ENCODE measurements around the gene DMC1.
"Not testable (repeated sequence)": the region's sequence is repeated elsewhere in the genome, so short reads cannot be mapped to it uniquely, and the experiment has no call there.

Gene DMC1, protein sequence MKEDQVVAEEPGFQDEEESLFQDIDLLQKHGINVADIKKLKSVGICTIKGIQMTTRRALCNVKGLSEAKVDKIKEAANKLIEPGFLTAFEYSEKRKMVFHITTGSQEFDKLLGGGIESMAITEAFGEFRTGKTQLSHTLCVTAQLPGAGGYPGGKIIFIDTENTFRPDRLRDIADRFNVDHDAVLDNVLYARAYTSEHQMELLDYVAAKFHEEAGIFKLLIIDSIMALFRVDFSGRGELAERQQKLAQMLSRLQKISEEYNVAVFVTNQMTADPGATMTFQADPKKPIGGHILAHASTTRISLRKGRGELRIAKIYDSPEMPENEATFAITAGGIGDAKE

DNA sequence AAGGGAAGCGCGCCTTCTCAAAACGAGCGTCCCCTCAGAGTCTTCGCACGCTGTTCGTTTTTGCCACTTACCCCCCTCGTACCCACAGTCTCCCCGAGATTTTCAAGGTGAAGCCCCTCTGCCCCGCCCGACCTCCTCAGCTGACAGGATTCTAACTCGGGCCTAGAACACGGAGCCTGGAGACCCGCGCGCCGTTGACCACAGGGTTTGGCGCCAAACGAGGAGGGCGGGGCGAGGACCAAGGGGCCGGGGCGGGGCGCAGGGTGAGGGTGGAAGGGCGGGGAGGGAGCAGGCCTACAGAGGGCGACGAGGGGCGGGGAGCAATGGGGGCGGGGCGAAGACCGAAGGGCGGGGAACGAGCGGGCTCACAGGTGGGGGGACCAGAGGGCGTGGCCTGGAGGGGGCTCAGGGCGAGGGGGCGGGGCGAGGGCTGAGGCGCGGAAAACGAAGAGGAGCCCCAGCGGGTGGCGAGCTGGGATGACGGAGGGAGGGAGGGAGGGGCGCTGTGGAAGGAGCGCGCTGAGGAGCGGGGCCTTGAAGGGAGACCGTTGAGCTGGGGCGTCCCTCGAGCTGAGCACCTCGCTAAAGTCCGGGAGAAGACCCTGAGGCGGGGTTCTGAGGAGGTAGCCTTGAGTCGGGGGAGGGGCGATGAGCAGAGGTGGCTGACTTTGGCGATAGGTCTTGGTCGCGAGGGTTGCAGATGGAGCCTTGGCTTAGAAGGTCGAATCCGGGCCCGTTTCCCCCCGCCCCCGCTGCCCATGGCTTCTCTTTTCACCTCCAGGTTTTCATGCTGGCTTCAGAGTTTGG is at the start of gene DMC1:
Gene DMC1, minus strand, starts transcription at position 212 of the 807 bp plus-strand sequence. CDS start 1,927 bp downstream, outside the sequence.
- peak; percentile 93 to 98 (median 95) for DNase-seq (ENCODE audit: low read depth in 3 of 3, low spot score in 1 of 3)

DNA sequence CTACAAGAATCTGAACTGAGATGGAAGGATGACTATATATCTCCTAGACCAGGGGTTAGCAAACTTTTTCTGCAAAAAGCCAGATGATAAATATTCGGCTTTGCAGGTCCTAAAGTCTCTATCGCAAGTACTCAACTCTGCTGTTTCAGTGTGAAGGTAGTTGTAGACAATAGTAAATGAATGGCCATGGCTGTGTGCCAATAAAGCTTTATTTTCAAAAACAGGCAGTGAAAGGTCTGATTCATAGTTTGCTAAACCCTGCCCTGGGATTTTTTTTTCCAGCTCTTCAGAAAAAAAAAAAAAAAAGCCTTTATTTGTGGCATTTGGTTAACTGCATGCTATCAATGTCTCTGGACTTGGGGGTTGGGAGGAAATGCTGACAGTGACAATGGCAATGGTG is 48.7 kb upstream of the DMC1 start:
- no peak for DNase-seq (ENCODE audit: low read depth in 3 of 3, low spot score in 1 of 3)

DNA sequence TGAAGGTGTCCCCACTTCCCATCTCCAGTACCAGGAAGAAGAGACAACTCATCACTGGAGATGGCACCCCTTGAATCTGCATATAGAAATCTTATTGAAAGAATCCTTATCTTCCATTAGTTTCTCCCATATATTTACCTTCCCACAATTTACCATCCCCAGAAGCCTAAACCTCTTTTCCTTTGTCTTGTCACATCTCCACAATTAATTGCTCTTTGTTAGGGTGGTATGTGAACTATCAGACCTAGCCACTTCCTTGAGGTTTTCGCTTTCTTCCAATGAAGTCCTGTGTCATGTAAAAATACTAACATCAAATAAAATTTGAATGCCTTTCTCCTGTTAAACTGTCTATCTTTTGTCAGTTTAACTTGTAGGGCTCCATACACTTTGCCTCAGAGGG is 48.3 kb upstream of the DMC1 start:
- no peak for DNase-seq (ENCODE audit: low read depth in 3 of 3, low spot score in 1 of 3)

DNA sequence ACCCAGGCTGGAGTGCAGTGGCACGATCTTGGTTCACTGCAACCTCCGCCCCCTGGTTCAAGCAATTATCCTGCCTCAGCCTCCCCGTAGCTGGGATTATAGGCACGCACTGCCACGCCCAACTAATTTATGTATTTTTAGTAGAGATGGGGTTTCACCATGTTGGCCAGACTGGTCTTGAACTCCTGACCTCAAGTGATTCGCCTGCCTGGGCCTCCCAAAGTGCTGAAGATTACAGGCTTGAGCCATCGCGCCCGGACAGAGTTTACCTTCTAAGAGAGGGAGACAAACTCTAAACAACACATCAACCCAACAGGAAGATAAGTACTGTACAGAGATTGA is 45.1 kb upstream of the DMC1 start:
- DNase-seq (ENCODE audit: low read depth in 3 of 3, low spot score in 1 of 3): not testable (repeated sequence)

DNA sequence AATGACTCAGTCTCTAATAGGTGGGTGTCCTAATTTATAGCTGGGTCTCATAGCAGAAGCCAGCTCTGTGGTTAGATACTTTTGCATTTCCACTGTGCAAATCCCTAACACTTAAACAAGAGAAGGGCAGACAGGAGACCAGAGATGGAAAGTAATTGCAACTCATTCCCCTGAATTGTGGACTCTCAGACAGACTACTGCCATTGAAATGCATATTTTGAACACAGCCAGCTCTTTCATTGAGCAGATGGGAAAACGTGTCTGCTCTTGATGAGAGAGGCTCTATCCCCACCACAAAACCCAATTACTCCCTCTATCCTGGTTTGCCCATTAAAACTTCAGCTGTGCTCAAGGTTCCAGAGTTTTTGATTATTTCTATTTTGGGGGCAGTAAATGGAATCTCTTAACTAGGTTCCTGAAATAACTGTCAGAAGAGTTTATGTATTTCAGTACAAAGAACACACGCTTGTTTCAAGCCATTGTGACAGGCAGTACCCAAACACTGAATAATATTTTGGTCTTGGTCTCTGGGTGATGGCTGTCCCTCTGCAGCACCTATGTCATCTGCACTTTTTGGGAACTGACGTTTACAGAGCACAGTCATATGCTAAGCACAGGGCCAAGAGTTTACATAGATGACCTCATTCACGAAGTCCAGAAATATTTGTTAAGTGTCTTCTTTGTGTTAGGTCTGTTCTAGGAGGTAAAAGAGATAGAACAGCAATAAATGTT is 44.5 kb upstream of the DMC1 start:
- DNase-seq (ENCODE audit: low read depth in 3 of 3, low spot score in 1 of 3): no peak

DNA sequence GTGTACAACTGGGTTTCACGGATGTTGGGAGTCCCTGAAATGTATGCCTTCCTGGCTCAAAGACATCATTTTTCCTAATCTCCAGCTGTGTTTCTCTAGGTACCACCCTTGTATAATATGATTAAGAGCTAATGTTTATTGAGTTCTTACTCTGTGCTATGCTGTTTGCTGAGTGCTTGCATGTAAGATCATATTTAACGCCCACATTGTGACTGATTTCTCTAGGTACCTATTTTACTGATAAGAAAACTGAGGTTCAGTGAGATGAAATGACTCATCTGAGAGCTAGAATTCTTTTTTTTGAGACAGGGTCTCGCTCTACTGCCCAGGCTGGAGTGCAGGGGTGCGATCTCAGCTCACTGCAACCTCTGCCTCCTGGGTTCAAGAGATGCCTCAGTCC is 43.6 kb upstream of the DMC1 start:
- DNase-seq (ENCODE audit: low read depth in 3 of 3, low spot score in 1 of 3): no peak

DNA sequence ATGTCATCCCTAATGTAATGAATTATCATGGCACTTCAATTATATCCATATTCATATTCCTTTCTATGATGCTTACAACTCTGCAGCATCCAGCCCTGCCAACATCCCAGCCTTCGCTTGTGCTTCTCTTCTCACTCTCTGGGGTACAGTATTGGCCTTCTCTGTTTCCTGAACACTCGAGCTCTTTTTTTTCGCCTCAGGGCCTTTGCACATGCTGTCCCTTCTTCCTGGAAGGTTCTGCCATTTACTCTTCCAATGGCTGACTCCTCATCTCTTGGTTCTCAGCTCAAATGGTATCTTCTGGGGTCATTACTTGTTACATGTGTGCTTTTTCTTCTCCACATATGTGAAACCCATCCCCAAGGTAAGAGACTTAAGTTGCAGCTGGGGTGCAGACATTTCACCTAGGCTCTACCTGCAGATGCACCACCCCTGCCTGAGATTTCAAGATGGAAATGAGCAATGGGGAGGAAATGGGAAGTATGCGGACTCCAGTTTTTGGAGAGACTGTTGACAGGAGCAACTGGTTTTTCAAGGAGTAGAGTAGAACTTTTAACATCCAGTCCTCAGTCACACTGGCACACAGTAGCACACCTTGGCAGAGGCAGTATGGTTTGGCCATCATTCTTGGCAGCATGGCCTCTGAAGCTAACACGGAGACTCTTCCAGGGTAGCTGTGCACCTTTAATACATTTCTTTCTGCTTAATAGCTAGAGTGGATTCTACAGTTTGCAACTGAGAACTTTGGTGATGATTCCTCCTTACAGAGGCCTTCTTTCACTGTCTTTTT is 42.4 kb upstream of the DMC1 start:
- no peak for DNase-seq (ENCODE audit: low read depth in 3 of 3, low spot score in 1 of 3)

DNA sequence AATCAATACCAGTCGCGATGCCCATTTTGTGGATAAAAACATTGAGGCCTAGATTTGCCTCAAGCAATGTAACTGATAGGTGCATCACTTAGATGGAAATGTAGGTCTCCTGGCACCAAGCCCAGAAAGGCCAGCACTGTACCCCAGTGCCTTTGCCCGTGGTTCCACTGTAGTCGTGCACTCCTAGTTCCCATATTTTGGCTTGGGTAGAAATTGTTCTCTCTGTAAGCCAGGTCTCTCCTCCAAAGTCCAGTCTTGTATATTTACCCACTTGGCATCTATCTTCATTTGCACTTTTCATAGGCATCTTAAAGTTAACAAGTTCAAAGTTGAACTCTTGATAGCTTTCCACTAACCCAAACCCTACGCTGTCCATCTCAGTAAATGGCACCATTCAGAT is 41.6 kb upstream of the DMC1 start:
- no peak for DNase-seq (ENCODE audit: low read depth in 3 of 3, low spot score in 1 of 3)

DNA sequence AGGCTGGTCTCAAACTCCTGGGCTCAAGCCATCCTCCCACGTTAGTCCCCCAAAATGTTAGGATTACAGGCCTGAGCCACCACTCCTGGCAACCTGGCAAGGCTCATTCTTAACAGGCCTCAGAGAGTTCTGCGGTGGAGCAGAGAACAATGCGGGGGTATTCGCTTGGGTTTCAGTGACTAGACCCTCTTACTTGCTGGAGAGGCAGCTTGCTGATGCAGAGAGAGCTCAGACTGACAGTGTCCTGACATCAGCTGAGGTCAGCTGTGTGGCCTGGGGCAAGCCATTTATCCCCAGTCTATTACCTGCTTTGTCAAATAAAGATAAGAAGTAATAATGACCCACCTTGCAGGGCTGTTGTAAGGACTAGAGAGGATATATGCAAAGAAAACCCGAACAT is 40.3 kb upstream of the DMC1 start:
- DNase-seq (ENCODE audit: low read depth in 3 of 3, low spot score in 1 of 3): no peak

DNA sequence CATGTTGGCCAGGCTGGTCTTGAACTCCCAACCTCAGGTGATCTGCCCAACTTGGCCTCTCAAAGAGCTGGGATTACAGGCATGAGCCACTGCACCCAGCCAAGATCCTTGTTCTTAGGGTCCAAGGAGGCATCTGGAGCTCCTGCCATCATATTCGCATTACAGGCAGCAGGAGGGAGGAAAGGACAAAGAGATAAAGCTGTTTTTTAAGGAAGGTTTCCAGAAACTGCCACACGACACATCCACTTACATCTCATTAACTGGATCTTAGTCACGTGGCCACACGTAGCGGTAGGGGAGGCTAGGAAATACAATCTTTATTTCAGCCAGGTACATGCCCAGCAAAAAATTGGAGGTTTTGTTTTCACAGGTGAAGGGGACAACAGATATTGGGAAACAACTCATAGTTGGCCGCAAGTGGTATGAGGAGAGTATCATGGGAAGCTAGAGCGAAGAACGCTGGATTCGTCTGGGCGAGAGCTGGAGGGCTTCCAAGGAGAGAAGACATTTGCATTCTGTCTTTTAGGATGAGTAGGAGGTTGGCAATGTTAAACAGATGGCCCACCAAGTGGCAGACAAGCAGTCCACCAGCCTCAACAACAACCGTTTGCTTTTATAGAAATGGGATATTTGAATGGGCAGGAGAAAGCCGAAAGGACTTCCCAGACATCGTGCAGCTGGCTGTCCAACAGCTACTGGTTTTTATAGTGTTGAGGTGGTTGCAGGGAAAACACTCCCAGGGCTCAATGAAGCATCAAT is 39.2 kb upstream of the DMC1 start:
- no peak for DNase-seq (ENCODE audit: low read depth in 3 of 3, low spot score in 1 of 3)

DNA sequence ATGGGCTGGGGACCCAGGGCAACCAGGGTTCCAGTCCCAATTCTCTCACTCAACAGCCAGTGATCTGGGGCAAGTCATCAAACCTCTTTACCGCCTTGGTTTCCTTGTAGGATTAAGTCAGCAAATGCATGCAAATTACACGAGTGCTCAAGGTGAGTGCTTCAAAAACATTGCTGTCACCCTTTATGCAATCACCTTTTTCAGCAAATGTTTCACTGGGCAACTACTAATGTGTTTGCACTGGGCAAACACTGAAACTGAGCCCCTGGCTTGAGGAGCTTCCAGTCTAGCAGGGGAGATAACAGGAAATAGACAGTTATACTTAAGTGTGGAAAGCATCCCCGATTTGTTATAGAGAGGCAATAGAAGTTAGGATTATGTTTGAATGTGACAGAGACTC is 37.7 kb upstream of the DMC1 start:
- DNase-seq (ENCODE audit: low read depth in 3 of 3, low spot score in 1 of 3): no peak

DNA sequence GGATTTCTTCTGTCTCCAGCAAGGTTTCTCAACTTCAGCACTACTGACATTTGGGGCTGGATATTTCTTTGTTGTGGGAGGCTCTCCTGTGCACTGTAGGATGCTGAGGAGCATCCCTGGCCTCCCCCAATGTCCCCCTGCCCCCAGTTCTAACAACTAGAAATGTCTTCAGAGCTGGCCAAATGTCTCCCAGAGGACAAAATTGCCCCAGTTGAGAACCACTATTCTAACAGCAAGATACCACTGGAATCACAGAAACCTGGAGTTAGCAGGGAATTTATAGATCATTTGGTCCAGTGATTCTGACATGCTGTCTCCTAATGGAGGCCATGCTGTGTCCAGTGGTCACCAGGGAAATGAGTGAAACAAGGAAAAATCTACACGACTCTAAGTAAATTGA is 32.2 kb upstream of the DMC1 start:
- DNase-seq (ENCODE audit: low read depth in 3 of 3, low spot score in 1 of 3): no peak

DNA sequence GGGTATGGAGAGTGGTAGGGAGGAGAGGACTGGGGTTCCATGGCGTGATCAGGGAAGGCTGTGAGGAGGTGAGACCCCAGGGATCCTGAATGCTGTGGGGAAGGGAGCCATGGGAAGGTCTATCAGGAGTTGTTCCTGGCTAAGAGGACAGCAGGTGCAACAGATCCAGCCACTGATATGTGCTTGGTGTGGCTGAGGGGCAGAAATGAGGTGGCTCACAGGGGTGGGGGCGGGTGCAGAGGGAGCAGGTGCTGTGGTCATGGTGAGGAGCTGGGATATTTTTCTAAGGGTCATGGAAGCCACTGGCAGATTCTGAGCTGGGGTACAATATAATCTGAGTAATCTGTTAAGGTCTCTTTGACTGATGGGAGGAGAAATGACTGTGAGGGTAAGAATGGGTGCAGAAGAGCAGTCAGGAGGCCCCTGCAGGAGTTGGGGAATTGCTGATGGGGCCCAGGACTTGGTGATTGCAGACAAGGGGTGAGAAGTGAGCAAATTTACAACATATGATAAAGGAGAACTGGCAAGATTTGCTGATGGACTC is 31.3 kb upstream of the DMC1 start:
- DNase-seq (ENCODE audit: low read depth in 3 of 3, low spot score in 1 of 3): no peak

DNA sequence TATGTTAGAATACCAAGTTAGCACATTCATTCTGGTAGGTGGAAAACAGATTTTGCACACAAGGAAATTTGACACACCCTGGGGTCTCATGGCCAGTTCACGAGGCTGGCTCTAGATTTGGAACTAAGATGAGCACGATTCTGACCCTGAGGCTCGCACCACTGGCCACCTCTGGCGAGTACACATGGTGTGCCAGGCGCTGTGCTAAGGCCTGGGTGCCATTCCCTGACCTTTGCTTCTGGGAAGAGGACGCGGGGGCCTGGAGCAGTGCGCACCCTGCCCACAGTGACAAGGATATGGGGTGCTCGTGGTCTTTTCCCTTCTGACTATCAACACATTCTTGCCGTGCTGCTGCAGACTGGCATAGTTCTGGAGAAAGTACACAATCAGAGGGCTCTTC is 29.5 kb upstream of the DMC1 start:
- no peak for DNase-seq (ENCODE audit: low read depth in 3 of 3, low spot score in 1 of 3)

DNA sequence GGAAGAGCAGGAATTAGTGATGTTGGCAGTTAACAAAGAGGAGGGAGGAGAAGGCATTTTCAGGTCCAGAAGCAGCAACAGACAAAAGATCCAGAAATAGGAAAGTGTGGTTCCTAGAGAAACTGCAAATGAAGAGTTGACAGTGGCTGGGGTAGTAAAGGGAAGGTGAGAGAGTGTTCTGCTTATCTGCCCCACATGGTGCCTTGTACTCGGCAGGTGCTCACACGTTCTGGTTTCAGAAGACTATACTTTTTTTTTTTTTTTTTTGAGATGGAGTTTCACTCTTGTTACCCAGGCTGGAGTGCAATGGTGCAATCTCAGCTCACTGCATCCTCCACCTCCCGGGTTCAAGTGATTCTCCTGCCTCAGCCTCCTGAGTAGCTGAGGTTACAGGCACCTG is 12.9 kb upstream of the DMC1 start:
- not testable (repeated sequence) for DNase-seq (ENCODE audit: low read depth in 3 of 3, low spot score in 1 of 3)

DNA sequence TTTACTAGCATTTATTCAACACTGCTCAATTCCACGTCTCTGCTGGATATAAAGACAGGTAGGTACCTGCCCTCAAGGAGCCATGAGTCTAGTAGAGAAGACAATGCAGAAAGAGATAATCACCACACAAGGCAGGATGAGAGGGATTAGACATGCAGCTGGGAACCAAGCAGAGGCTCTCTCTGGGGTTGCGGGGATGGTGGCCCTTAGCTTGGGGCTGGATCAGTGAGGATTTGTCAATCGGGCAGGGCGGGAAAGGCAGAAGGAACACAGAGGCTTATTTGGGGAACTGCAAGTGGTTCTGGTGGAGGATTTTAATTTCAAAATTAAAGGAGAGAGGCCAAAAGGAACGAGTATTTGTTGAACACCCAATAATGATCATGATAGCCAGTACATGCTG is 8.5 kb upstream of the DMC1 start:
- no peak for DNase-seq (ENCODE audit: low read depth in 3 of 3, low spot score in 1 of 3)

DNA sequence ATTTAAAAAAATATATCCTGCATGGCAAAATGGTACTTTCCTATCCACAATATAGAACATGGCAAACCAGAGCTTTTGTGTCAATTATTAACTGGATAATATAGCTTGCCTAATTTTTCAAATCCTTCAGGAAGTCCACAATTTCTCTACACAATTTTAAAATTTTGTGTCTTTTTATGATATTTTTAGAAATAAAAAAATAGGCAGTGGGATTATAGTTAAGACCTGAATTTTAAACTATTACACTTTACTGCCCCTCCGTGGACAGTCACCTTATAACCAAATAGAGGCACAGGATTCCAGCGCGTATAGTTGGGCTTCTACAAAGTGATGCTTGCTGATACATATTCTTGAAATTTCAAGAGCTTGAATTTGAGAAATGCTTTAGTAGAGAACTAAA is 2.1 kb upstream of the DMC1 start:
- DNase-seq (ENCODE audit: low read depth in 3 of 3, low spot score in 1 of 3): no peak

DNA sequence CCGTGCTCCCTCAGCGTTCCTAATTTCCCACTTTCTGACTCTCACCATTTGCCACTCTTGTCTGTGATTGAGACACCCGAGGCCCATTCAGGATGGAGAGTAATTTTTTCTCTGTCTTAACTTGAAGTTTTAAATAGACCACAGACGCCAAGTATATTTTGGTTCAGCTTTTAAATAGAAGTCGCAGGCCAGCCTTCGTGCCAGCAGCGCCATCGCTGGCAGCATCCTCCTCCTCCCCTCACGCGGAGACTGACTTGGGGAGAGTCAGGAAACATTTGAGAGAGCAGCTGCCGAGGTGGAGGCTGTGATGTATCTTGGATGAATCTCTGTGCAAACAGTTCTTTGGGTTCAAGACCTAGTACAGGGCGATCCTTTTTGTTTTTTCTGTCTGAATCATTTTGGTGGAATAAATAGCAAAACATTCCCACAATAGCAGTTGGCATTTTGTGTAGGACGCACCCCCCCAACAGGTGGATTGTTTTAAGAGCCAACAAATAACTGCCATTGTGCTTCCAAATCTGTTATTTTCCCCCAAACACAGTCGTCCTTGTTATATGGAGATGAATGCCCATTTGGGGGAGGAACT is 889 bp upstream of the DMC1 start:
- peak in 1 of 3 donors; percentile 9 for DNase-seq (ENCODE audit: low read depth in 3 of 3, low spot score in 1 of 3)

DNA sequence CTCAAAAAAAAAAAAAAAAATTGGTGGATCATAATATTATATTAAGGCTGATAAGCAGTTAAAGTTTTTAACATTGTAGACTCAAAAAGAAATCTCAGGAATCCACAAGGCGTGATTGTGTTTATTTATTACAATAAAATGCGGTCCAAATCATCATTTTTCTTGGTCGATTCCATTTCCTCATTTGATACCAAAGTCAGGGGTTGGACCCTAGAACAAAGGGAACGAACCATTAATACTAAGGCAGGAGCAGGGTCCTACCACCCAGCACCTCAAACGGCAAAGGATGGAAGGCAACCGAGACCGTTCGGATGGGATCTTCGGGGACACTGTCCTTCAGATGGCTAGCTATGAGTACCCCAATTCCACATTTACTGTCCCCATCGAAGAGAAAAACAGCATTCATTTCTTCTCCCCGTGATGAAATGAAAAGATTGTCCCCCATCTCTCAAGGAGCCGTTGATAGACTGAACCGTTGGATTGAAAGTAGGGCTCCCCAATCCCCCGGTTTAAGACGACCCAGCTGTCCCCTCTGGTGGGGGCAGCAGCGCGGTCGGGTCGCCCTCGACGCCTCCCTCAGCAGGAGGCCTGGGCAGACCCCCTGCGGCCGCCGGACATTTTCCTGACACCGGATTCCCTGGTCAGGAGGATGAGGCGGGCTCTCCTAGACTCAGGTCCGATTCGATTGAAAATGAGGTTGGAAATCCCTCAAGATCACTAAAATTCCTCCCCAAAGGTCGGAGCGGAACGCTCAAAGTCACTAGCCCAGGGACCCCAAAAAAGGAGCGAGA is 607 bp downstream of the DMC1 start:
- DNase-seq (ENCODE audit: low read depth in 3 of 3, low spot score in 1 of 3): no peak

Data from stimulated activated CD4-positive, alpha-beta T cell treated with anti-CD3 and anti-CD28 coated beads, TNF-alpha, amount 100 ng/mL, for 1 hour (primary cell).